WTC11 (cell line): ENCODE measurements around the gene PLPP7.

Source experiments
- FOXJ3 ChIP-seq: sonication (generic); formaldehyde crosslinking; IDR thresholded peaks from 2 replicates; pipeline ENCODE4 v1.9.0; 2021; ENCODE audit warnings: missing genetic modification reagents, mild to moderate bottlenecking, borderline replicate concordance
- JUN ChIP-seq: sonication (generic); formaldehyde crosslinking; IDR thresholded peaks from 2 replicates; pipeline ENCODE4 v1.8.0; 2023; ENCODE audit warnings: mild to moderate bottlenecking, missing genetic modification reagents
- TEAD4 ChIP-seq: sonication (generic); formaldehyde crosslinking; IDR thresholded peaks from 2 replicates; pipeline ENCODE4 v1.8.0; 2022; ENCODE audit warnings: mild to moderate bottlenecking, missing genetic modification reagents
- TP53 ChIP-seq: sonication (generic); formaldehyde crosslinking; IDR thresholded peaks from 2 replicates; pipeline ENCODE4 v1.8.1; 2023; ENCODE audit warnings: mild to moderate bottlenecking, missing genetic modification reagents
- TF ChIP-seq, protein P1 (sequence below): sonication (generic); formaldehyde crosslinking; IDR thresholded peaks from 2 replicates; pipeline ENCODE4 v1.8.1; 2022; ENCODE audit warnings: low read depth, missing genetic modification reagents, borderline replicate concordance
- TF ChIP-seq, protein P2 (sequence below): sonication (generic); formaldehyde crosslinking; IDR thresholded peaks from 2 replicates; pipeline ENCODE4 v1.8.1; 2023; ENCODE audit warnings: mild to moderate bottlenecking, missing genetic modification reagents, moderate library complexity
- TF ChIP-seq, protein P3 (sequence below): sonication (generic); formaldehyde crosslinking; conservative IDR thresholded peaks from 2 replicates; pipeline ENCODE4 v1.8.1; 2022; ENCODE audit warnings: mild to moderate bottlenecking, missing genetic modification reagents
- TF ChIP-seq, protein P4 (sequence below): fragments of 200-600 bp; IDR thresholded peaks from 2 replicates; pipeline ENCODE4 v1.8.0; 2022; ENCODE audit warnings: antibody characterized with exemption
- TF ChIP-seq, protein P5 (sequence below): sonication (generic); formaldehyde crosslinking; IDR thresholded peaks from 2 replicates; pipeline ENCODE4 v1.8.1; 2022; ENCODE audit warnings: missing genetic modification reagents, borderline replicate concordance
- TF ChIP-seq, protein P6 (sequence below): sonication (generic); formaldehyde crosslinking; IDR thresholded peaks from 2 replicates; pipeline ENCODE4 v1.8.0; 2022; ENCODE audit warnings: mild to moderate bottlenecking, missing genetic modification reagents

DNA sequence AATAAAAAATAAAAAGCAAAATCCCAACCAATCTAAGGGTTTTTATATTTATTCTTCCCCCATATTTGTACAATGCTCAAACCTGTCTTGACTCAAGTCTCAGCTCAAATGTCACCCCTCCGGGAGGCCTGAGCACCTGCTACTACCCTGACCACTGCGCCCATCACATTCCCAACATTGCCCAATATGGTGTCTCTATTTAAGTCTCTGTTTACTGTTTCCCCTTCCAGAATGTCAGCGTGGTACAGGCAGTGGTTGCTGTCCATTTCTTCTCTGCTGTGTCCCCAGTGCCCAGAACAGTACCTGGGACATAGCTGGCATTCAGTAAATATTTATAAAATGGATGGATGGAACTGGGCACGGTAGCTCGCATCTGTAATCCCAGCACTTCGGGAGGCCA lies 57.0 kb downstream of the PLPP7 start:
- TF ChIP-seq, protein P1, sequence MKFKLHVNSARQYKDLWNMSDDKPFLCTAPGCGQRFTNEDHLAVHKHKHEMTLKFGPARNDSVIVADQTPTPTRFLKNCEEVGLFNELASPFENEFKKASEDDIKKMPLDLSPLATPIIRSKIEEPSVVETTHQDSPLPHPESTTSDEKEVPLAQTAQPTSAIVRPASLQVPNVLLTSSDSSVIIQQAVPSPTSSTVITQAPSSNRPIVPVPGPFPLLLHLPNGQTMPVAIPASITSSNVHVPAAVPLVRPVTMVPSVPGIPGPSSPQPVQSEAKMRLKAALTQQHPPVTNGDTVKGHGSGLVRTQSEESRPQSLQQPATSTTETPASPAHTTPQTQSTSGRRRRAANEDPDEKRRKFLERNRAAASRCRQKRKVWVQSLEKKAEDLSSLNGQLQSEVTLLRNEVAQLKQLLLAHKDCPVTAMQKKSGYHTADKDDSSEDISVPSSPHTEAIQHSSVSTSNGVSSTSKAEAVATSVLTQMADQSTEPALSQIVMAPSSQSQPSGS (CRISPR knock-in tag): no peak
- TF ChIP-seq, protein P2, sequence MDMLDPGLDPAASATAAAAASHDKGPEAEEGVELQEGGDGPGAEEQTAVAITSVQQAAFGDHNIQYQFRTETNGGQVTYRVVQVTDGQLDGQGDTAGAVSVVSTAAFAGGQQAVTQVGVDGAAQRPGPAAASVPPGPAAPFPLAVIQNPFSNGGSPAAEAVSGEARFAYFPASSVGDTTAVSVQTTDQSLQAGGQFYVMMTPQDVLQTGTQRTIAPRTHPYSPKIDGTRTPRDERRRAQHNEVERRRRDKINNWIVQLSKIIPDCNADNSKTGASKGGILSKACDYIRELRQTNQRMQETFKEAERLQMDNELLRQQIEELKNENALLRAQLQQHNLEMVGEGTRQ (CRISPR knock-in tag): no peak
- TF ChIP-seq, protein P3, sequence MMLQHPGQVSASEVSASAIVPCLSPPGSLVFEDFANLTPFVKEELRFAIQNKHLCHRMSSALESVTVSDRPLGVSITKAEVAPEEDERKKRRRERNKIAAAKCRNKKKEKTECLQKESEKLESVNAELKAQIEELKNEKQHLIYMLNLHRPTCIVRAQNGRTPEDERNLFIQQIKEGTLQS (CRISPR knock-in tag): no peak
- TF ChIP-seq, protein P4, sequence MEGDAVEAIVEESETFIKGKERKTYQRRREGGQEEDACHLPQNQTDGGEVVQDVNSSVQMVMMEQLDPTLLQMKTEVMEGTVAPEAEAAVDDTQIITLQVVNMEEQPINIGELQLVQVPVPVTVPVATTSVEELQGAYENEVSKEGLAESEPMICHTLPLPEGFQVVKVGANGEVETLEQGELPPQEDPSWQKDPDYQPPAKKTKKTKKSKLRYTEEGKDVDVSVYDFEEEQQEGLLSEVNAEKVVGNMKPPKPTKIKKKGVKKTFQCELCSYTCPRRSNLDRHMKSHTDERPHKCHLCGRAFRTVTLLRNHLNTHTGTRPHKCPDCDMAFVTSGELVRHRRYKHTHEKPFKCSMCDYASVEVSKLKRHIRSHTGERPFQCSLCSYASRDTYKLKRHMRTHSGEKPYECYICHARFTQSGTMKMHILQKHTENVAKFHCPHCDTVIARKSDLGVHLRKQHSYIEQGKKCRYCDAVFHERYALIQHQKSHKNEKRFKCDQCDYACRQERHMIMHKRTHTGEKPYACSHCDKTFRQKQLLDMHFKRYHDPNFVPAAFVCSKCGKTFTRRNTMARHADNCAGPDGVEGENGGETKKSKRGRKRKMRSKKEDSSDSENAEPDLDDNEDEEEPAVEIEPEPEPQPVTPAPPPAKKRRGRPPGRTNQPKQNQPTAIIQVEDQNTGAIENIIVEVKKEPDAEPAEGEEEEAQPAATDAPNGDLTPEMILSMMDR: no peak
- TF ChIP-seq TP53 (CRISPR knock-in tag) (no peak), JUN (CRISPR knock-in tag) (no peak), FOXJ3 (CRISPR knock-in tag) (no peak), TEAD4 (CRISPR knock-in tag) (no peak)
- TF ChIP-seq, protein P5, sequence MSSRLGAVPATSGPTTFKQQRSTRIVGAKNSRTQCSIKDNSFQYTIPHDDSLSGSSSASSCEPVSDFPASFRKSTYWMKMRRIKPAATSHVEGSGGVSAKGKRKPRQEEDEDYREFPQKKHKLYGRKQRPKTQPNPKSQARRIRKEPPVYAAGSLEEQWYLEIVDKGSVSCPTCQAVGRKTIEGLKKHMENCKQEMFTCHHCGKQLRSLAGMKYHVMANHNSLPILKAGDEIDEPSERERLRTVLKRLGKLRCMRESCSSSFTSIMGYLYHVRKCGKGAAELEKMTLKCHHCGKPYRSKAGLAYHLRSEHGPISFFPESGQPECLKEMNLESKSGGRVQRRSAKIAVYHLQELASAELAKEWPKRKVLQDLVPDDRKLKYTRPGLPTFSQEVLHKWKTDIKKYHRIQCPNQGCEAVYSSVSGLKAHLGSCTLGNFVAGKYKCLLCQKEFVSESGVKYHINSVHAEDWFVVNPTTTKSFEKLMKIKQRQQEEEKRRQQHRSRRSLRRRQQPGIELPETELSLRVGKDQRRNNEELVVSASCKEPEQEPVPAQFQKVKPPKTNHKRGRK (CRISPR knock-in tag): no peak
- TF ChIP-seq, protein P6, sequence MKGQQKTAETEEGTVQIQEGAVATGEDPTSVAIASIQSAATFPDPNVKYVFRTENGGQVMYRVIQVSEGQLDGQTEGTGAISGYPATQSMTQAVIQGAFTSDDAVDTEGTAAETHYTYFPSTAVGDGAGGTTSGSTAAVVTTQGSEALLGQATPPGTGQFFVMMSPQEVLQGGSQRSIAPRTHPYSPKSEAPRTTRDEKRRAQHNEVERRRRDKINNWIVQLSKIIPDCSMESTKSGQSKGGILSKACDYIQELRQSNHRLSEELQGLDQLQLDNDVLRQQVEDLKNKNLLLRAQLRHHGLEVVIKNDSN (CRISPR knock-in tag): no peak
